SK-N-SH (cell line): ENCODE data around the gene SLC20A1. TPM values are rescaled to one million over a fixed set of nuclear protein-coding genes. Genes with fewer than 3 reads are reported as not detected.

ENCODE experiments used
- CTCF ChIA-PET: fragments of 300-600, 350-600 bp; formaldehyde crosslinking; extraction: SDS; loops from one replicate; lab custom pipeline; 2021; lab: Yijun Ruan, JAX
- POLR2A ChIA-PET: fragments of 350-600 bp; sonication (Branson Sonifier 250); formaldehyde crosslinking; extraction: SDS; loops from one replicate; lab custom pipeline; 2020; ENCODE audit warnings: antibody characterized with exemption, inconsistent platforms; lab: Yijun Ruan, JAX
- DNase-seq: peaks from one replicate; pipeline ENCODE4 v3.0.0; 2012
- H2AFZ ChIP-seq: fragments of 200-600 bp; sonication (generic); 2 replicates; pipeline ENCODE4 v1.8.1; 2016; ENCODE audit warnings: antibody characterized with exemption, mild to moderate bottlenecking, low read depth
- H3F3A ChIP-seq: fragments of 200-600 bp; sonication (generic); replicated peaks from 2 replicates; pipeline ENCODE3; 2016; ENCODE audit warnings: antibody characterized with exemption, mild to moderate bottlenecking; ENCODE audit not compliant: insufficient read depth
- H3K27ac ChIP-seq, 2 experiments: fragments of 200-500 bp in 1 of 2; fragments of 200-600 bp in 1 of 2; sonication (Bioruptor generic) in 1 of 2; sonication (generic), shearing (Covaris generic) in 1 of 2; 2 replicates each; pipeline versions ENCODE4 v1.5.1 to v1.6.1; 2014 to 2016; ENCODE audit warnings: low read depth in 2 of 2, inconsistent platforms in 1 of 2, low read length in 1 of 2, mild to moderate bottlenecking in 1 of 2, mixed read lengths in 1 of 2
- H3K27me3 ChIP-seq: fragments of 200-600 bp; sonication (generic), shearing (Covaris generic); 2 replicates; pipeline ENCODE4 v1.6.1; 2016; ENCODE audit warnings: mixed run types; ENCODE audit not compliant: insufficient read depth
- H3K36me3 ChIP-seq, 2 experiments: fragments of 200-500 bp in 1 of 2; fragments of 200-600 bp in 1 of 2; sonication (Bioruptor generic) in 1 of 2; sonication (generic) in 1 of 2; replicated peaks in 1 of 2; 2 replicates each; pipeline versions ENCODE3 to v1.5.1; 2014 to 2016; ENCODE audit warnings: low read length in 1 of 2, mild to moderate bottlenecking in 1 of 2; ENCODE audit not compliant: insufficient read depth in 2 of 2, control insufficient read depth in 1 of 2
- H3K4me1 ChIP-seq, 2 experiments: fragments of 200-500 bp in 1 of 2; fragments of 200-600 bp in 1 of 2; sonication (Bioruptor generic) in 1 of 2; sonication (generic), shearing (Covaris generic) in 1 of 2; 2 replicates each; pipeline versions ENCODE4 v1.5.1 to v1.6.1; 2014 to 2016; ENCODE audit warnings: low read depth in 1 of 2, low read length in 1 of 2, mixed run types in 1 of 2; ENCODE audit not compliant: insufficient read depth in 2 of 2, control insufficient read depth in 1 of 2
- H3K4me2 ChIP-seq: fragments of 200-600 bp; sonication (generic), shearing (Covaris generic); 2 replicates; pipeline ENCODE4 v1.6.1; 2017; ENCODE audit warnings: mixed run types
- H3K4me3 ChIP-seq, 2 experiments: fragments of 200-500 bp in 1 of 2; fragments of 200-600 bp in 1 of 2; sonication (Bioruptor generic) in 1 of 2; sonication (generic), shearing (Covaris generic) in 1 of 2; 2 replicates each; pipeline versions ENCODE4 v1.5.1 to v1.8.1; 2014 to 2016; ENCODE audit warnings: low read depth in 2 of 2, inconsistent platforms in 1 of 2, low read length in 1 of 2, mild to moderate bottlenecking in 1 of 2, mixed read lengths in 1 of 2, moderate library complexity in 1 of 2
- H3K79me2 ChIP-seq: fragments of 200-600 bp; sonication (generic); 2 replicates; pipeline ENCODE4 v1.8.1; 2017; ENCODE audit warnings: mild to moderate bottlenecking; ENCODE audit not compliant: insufficient read depth
- H3K9ac ChIP-seq: fragments of 200-600 bp; sonication (generic); 2 replicates; pipeline ENCODE4 v1.6.1; 2017; ENCODE audit warnings: mixed run types
- H3K9me2 ChIP-seq: fragments of 200-600 bp; sonication (generic); 2 replicates; pipeline ENCODE4 v1.6.1; 2017; ENCODE audit warnings: mixed run types
- H3K9me3 ChIP-seq: fragments of 200-600 bp; sonication (generic); 2 replicates; pipeline ENCODE4 v1.6.1; 2017; ENCODE audit warnings: mixed run types, mild to moderate bottlenecking, moderate library complexity
- H4K20me1 ChIP-seq: fragments of 200-600 bp; sonication (generic); 2 replicates; pipeline ENCODE4 v1.6.1; 2017; ENCODE audit warnings: mild to moderate bottlenecking, mixed run types; ENCODE audit not compliant: insufficient read depth
- CTCF ChIP-seq: fragments of 200-600 bp; sonication (generic); IDR thresholded peaks from 2 replicates; pipeline ENCODE4 v1.6.1; 2017; ENCODE audit warnings: antibody characterized with exemption, mild to moderate bottlenecking, moderate library complexity
- ELF1 ChIP-seq: IDR thresholded peaks from 2 replicates; pipeline ENCODE4 v1.4.0; 2012
- EP300 ChIP-seq, 2 experiments: IDR thresholded peaks; 2 replicates each; pipeline versions ENCODE4 v1.4.0 to v1.6.1; 2012; ENCODE audit warnings: borderline replicate concordance in 1 of 2, low read depth in 1 of 2, low read length in 1 of 2
- EZH2phosphoT487 ChIP-seq: fragments of 200-600 bp; sonication (generic); IDR thresholded peaks from 2 replicates; pipeline ENCODE4 v1.6.1; 2017; ENCODE audit warnings: low read depth, mixed run types, mild to moderate bottlenecking, antibody characterized with exemption, moderate library complexity, borderline replicate concordance
- GABPA ChIP-seq: IDR thresholded peaks from 2 replicates; pipeline ENCODE4 v1.4.0; 2012; ENCODE audit warnings: low read depth, mild to moderate bottlenecking
- IRF3 ChIP-seq: fragments of 150-350 bp; IDR thresholded peaks from 2 replicates; pipeline ENCODE4 v1.6.1; 2016; ENCODE audit warnings: mild to moderate bottlenecking, low read depth, low read length
- JUND ChIP-seq: IDR thresholded peaks from 2 replicates; pipeline ENCODE4 v1.4.0; 2012
- MAX ChIP-seq: IDR thresholded peaks from 2 replicates; pipeline ENCODE4 v1.4.0; 2012; ENCODE audit warnings: low read depth
- MEF2A ChIP-seq: IDR thresholded peaks from 2 replicates; pipeline ENCODE4 v1.4.0; 2012; ENCODE audit warnings: low read depth, borderline replicate concordance
- POLR2AphosphoS5 ChIP-seq: IDR thresholded peaks from 2 replicates; pipeline ENCODE4 v1.6.1; 2012; ENCODE audit warnings: low read depth, low read length
- RFX5 ChIP-seq: IDR thresholded peaks from 2 replicates; pipeline ENCODE4 v1.6.1; 2012; ENCODE audit warnings: mild to moderate bottlenecking, improper control_type of control experiment, low read length
- SIN3A ChIP-seq: IDR thresholded peaks from 2 replicates; pipeline ENCODE4 v1.6.1; 2012; ENCODE audit warnings: low read depth, mild to moderate bottlenecking, low read length, moderate library complexity, borderline replicate concordance
- SMC3 ChIP-seq: IDR thresholded peaks from 2 replicates; pipeline ENCODE4 v1.6.1; 2012; ENCODE audit warnings: low read depth, low read length, improper control_type of control experiment
- TAF1 ChIP-seq: IDR thresholded peaks from 2 replicates; pipeline ENCODE4 v1.6.1; 2012; ENCODE audit warnings: low read depth, mild to moderate bottlenecking, low read length, moderate library complexity, borderline replicate concordance
- TEAD4 ChIP-seq: IDR thresholded peaks from 2 replicates; pipeline ENCODE4 v1.4.0; 2012; ENCODE audit warnings: mild to moderate bottlenecking, borderline replicate concordance; ENCODE audit not compliant: insufficient read depth
- USF2 ChIP-seq: fragments of 150-350 bp; IDR thresholded peaks from 2 replicates; pipeline ENCODE4 v1.6.1; 2017; ENCODE audit warnings: antibody characterized with exemption, low read length, low read depth, borderline replicate concordance
- WGBS: methylation state at CpG from one replicate; pipeline ENCODE4 v1.1.6; 2017; ENCODE audit warnings: low lambda C conversion rate; 5-methylcytosine and 5-hydroxymethylcytosine counted together
- polyA plus RNA-seq, 3 experiments: library from polyadenylated mRNA; depleted of rRNA; stranded (reverse); fragments of >200 nt; gene quantifications; 2 replicates each; pipeline ENCODE4 v1.2.3, GENCODE V29; 2012

Gene SLC20A1
- polyA plus RNA-seq, 1 of the 3 experiments (the other 2 are of a cell fraction) = 56.3 TPM

- Histone ChIP-seq H2AFZ (no peak overlapping the region), H3K9ac (no peak overlapping the region), H3F3A (peaks cover 4% of the 10 kb centered on the region), H3K36me3 (no peaks in the 10 kb centered on the region), H3K4me2 (no peak overlapping the region), H3K27ac (no peak overlapping the region), H3K27me3 (no peaks in the 10 kb centered on the region), H4K20me1 (no peaks in the 10 kb centered on the region), H3K79me2 (no peaks in the 10 kb centered on the region), H3K9me2 (no peaks in the 10 kb centered on the region), H3K4me3 (no peak overlapping the region), H3K9me3 (no peaks in the 10 kb centered on the region), H3K4me1 (no peaks in the 10 kb centered on the region)
- 81% methylated on average over 10 of the region's 10 CpGs for WGBS
- DNase-seq = no peak
- ChIA-PET CTCF (interaction anchor here (0.6 to 2.2 kb wide), 3 partner anchors 18 to 228 kb away, joined by 3 to 10 read pairs (median 4); no protein-coding TSS in a partner anchor), POLR2A (no interaction called here)
- TF ChIP-seq MAX (no peak), CTCF (no peak), MEF2A (no peak), SMC3 (no peak), SIN3A (no peak), TEAD4 (no peak), EZH2phosphoT487 (no peak), USF2 (no peak), GABPA (no peak), EP300 (IDR thresholded peaks at IDR 0.05; ENCODE audit: borderline replicate concordance in 1 of 2, low read depth in 1 of 2, low read length in 1 of 2) (no peak), RFX5 (no peak), ELF1 (no peak), IRF3 (no peak), JUND (no peak)
These were observed 63.2 kb downstream of the SLC20A1 start for GRCh38 chr2:112708968-112709367.

GRCh38 chr2:112709703-112710102 lies 64.0 kb downstream of the SLC20A1 start:
- WGBS = 78% methylated on average over 6 of the region's 6 CpGs
- Histone ChIP-seq H3F3A (peaks cover 4% of the 10 kb centered on the region), H3K27me3 (no peaks in the 10 kb centered on the region), H3K9ac (no peak overlapping the region), H3K4me2 (no peak overlapping the region), H3K4me1 (no peaks in the 10 kb centered on the region), H3K27ac (no peak overlapping the region), H3K4me3 (no peak overlapping the region), H4K20me1 (no peaks in the 10 kb centered on the region), H3K79me2 (no peaks in the 10 kb centered on the region), H3K36me3 (no peaks in the 10 kb centered on the region), H3K9me2 (no peaks in the 10 kb centered on the region), H2AFZ (no peak overlapping the region), H3K9me3 (no peaks in the 10 kb centered on the region)
- no peak for DNase-seq
- CTCF ChIA-PET = interaction anchor here (0.6 to 2.2 kb wide), 3 partner anchors 17 to 229 kb away, joined by 3 to 10 read pairs (median 4); no protein-coding TSS in a partner anchor
- POLR2A ChIA-PET = no interaction called here
- no peak for TF ChIP-seq EZH2phosphoT487
- TF ChIP-seq USF2 = no peak
- no peak for TF ChIP-seq ELF1
- TF ChIP-seq POLR2AphosphoS5 = no peak
- no peak for TF ChIP-seq IRF3
- no peak for TF ChIP-seq TAF1
